Right lobe of liver (tissue), 6 donors: Measurements from ENCODE around the gene THY1. TPM values are rescaled to one million over a fixed set of nuclear protein-coding genes. Genes with fewer than 3 reads are reported as not detected.

Experiments
- ATAC-seq, 4 donors: fragments of 200-7000 bp; cut with Tn5 transposase; one replicate each; pipeline ENCODE4 v1.9.1; 2020; ENCODE audit warnings: mild to moderate bottlenecking in 4 of 4, moderate library complexity in 4 of 4
- DNase-seq, 3 donors: peaks; one replicate each; pipeline ENCODE4 v3.0.0-alpha.2; 2020
- H3K27ac ChIP-seq, 3 donors: fragments of 200-600 bp; one replicate each; pipeline ENCODE4 v1.8.0; 2022
- H3K27me3 ChIP-seq, 2 donors: fragments of 200-600 bp; one replicate each; pipeline ENCODE4 v1.8.0; 2022
- H3K36me3 ChIP-seq, 4 donors: fragments of 200-600 bp; sonication (generic) in 1 of 4; one replicate each; pipeline versions ENCODE4 v1.5.1 to v1.8.0; 2017 to 2022; ENCODE audit warnings: control low read depth in 1 of 4
- H3K4me1 ChIP-seq, 4 donors: fragments of 200-600 bp; sonication (generic) in 1 of 4; one replicate each; pipeline versions ENCODE4 v1.5.1 to v1.8.0; 2017 to 2022; ENCODE audit warnings: control low read depth in 1 of 4
- H3K4me3 ChIP-seq, 3 donors: fragments of 200-600 bp; one replicate each; pipeline ENCODE4 v1.8.0; 2022
- H3K9me3 ChIP-seq, 4 donors: fragments of 200-600 bp; sonication (generic) in 1 of 4; one replicate each; pipeline versions ENCODE4 v1.5.1 to v1.8.0; 2017 to 2022; ENCODE audit warnings: control low read depth in 1 of 4
- CTCF ChIP-seq, 4 donors: fragments of 200-600 bp in 3 of 4; fragments of 450-650 bp in 1 of 4; IDR thresholded peaks; one replicate each; pipeline versions ENCODE4 v1.5.1 to v1.8.0; 2016 to 2022; ENCODE audit warnings: antibody characterized with exemption in 4 of 4, mild to moderate bottlenecking in 2 of 4
- POLR2A ChIP-seq: fragments of 450-650 bp; IDR thresholded peaks from one replicate; pipeline ENCODE4 v1.6.1; 2017; ENCODE audit warnings: antibody characterized with exemption, mild to moderate bottlenecking
- WGBS: methylation state at CpG from one replicate; pipeline ENCODE4 v1.1.6; 2018; ENCODE audit warnings: low coverage, low lambda C conversion rate; ENCODE audit not compliant: insufficient coverage; ENCODE audit errors: missing lambda C conversion rate; 5-methylcytosine and 5-hydroxymethylcytosine counted together
- intact Hi-C, 2 donors: fragments of 100-400 bp; cut with DNase I; formaldehyde crosslinking; loops; one replicate each; pipeline versions ENCODE4 v1.11.2 to v1.14.1; 2022
- total RNA-seq, 6 experiments: library from RNA; depleted of rRNA in 2 of 6; stranded (reverse); fragments of >200 nt in 2 of 6; fragmentation: NEBNext Ultra II Directional in 3 of 6; extraction: Animal tissue kit (Norgen Biotek cat#: 25700) in 3 of 6; gene quantifications; one replicate each; pipeline versions ENCODE4 v1.1.0 to v1.2.4, GENCODE V29; 2016 to 2023
- donor health status: DM: no; HTN: yes; CAD: no.
- donor health status: DM: no; HTN: no; CAD: no.
- donor health status: DM: no; HTN: no; CAD: no.
- donor health status: DM: no; HTN: yes; CAD: no.
- donor health status: DM: no; HTN: yes; CAD: no.

Gene THY1
- total RNA-seq, 6 experiments from 2014 or later = 0.13 to 5.3 (median 2.1) TPM

DNA sequence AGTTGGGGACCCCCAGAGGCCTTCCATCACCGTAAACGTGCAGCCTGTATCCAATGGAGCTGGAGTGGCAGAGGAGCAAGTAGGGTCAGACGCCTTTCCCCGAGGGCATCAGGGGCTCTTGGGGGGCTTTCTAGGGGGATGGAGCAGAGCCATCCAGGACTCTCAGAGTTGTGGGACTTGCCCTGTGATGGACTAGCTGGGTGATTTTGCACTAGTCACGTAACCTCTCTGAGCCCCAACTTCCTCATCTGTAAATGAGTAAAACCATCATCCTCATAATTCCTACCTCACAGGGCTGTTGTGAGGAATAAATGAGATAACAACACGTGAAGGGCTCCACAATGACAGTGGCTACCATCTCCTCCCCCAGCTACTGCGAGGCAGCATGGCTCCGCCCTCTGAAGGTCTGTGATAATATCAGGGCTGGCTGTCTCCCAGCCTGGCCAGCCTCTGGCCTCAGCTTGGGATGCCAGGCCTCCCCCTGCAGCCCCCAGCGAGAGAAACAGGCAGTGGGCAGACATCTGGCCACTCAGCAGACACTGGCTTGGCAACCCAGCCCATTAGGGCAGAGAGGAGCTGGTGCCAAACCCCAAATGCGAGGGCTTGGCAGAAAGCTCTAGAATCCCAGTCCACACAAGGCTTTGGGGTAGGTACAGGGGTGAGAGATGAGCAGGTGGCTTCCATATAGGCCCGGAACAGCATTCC, 48.2 kb downstream of the THY1 start:
- TF ChIP-seq POLR2A (no peak), CTCF (IDR thresholded peaks at IDR 0.05) (no peak)
- intact Hi-C loops = loop anchor here in 1 of 2 donors (10.0 kb wide), 1 partner anchor 100 kb away; no protein-coding TSS in a partner anchor
- no peaks in the 10 kb centered on the region for H3K27me3 ChIP-seq
- no peaks in the 10 kb centered on the region for H3K36me3 ChIP-seq
- ATAC-seq (peak in 1 of 4 donors; percentile 3), DNase-seq (peak in 1 of 3 donors; percentile 33)
- WGBS = 35% methylated on average over 4 of the region's 11 CpGs
- no peak overlapping the region for H3K4me3 ChIP-seq
- no peaks in the 10 kb centered on the region for H3K9me3 ChIP-seq
- peaks cover 0 to 55% (median 19%) of the 10 kb centered on the region in 4 donors for H3K4me1 ChIP-seq
- H3K27ac ChIP-seq = peak overlapping the region in 2 of 3 donors; percentile 47 to 82

DNA sequence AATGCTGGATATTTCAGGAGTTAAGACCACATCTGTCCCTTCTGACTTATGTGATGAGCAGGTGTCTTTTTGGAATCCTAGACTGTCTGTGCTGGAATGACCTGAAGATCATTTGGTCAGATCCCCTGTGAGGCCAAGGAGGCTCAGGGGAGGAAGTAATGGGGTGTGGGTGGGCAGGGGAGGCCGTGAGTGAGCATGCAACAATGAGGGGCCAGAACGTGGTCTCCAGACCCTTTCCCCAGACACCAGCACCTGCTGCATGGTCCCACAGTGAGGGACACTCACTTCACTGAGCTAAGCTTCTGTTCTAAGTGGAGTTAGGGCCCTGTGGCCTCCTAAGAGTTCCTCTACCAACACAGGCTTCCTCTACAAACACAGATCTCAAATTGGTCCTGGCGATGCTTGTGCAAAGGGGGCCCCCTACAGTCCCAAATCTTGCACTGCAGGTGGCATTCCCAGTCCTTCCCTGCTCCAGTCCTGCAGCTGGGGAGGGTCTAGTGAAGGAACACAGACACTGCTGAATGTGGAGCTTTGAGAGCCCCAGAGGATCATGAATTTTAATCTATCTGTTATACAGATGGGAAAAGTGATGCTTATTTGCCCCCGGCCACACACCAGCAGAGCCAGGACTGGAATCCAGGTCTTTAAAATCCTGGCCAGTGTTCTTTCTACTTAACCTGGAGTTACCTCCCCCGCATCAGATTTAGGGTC, 48.9 kb downstream of the THY1 start:
- Histone ChIP-seq H3K4me1 (peaks cover 0 to 60% (median 20%) of the 10 kb centered on the region in 4 donors), H3K4me3 (no peak overlapping the region), H3K9me3 (no peaks in the 10 kb centered on the region), H3K27me3 (no peaks in the 10 kb centered on the region), H3K27ac (peak overlapping the region in 1 of 3 donors; percentile 82), H3K36me3 (no peaks in the 10 kb centered on the region)
- WGBS = 20% methylated on average over 2 of the region's 5 CpGs
- TF ChIP-seq CTCF (IDR thresholded peaks at IDR 0.05) (peak; percentile 90 to 92 (median 92)), POLR2A (no peak)
- intact Hi-C loops = loop anchor here in 1 of 2 donors (10.0 kb wide), 1 partner anchor 101 kb away; no protein-coding TSS in a partner anchor
- peak; percentile 24 to 65 (median 56) for ATAC-seq
- DNase-seq = peak in 2 of 3 donors; percentile 65 to 74

GRCh38 chr11:119373059-119373920, 49.7 kb downstream of the THY1 start:
- no peaks in the 10 kb centered on the region for H3K36me3 ChIP-seq

More at GRCh38 chr11:119373059-119373920, 49.7 kb downstream of the THY1 start:
- Histone ChIP-seq H3K4me3 (no peak overlapping the region), H3K4me1 (peaks cover 0 to 64% (median 20%) of the 10 kb centered on the region in 4 donors), H3K27me3 (no peaks in the 10 kb centered on the region), H3K9me3 (no peaks in the 10 kb centered on the region), H3K27ac (peak overlapping the region in 1 of 3 donors; percentile 82)
- WGBS = 42% methylated on average over 7 of the region's 23 CpGs
- TF ChIP-seq POLR2A = no peak
- no peak for TF ChIP-seq CTCF (IDR thresholded peaks at IDR 0.05)
- DNase-seq = peak in 1 of 3 donors; percentile 50
- intact Hi-C loops = loop anchor here in 1 of 2 donors (10.0 kb wide), 1 partner anchor 102 kb away; no protein-coding TSS in a partner anchor
- no peak for ATAC-seq
